SK-N-MC (cell line): Measurements from ENCODE around the gene MTA1.

Experiments used
- DNase-seq: peaks from one replicate; pipeline ENCODE4 v3.0.0-alpha.2; 2011; ENCODE audit warnings: low read depth, low spot score
- H3K27ac ChIP-seq: fragments of 200-600 bp; sonication (generic); 2 replicates; pipeline ENCODE4 v1.5.1; 2016; ENCODE audit warnings: mixed run types
- H3K36me3 ChIP-seq: fragments of 200-600 bp; sonication (generic); 2 replicates; pipeline ENCODE4 v1.6.1; 2017; ENCODE audit warnings: antibody characterized with exemption, low read length, mixed read lengths; ENCODE audit not compliant: insufficient read depth
- H3K4me3 ChIP-seq: fragments of 200-600 bp; sonication (generic); 2 replicates; pipeline ENCODE4 v1.5.1; 2016
- H3K9ac ChIP-seq: fragments of 200-600 bp; sonication (generic); 2 replicates; pipeline ENCODE4 v1.8.0; 2017; ENCODE audit warnings: mixed run types, mixed read lengths; ENCODE audit not compliant: insufficient read length
- H3K9me3 ChIP-seq: fragments of 200-600 bp; sonication (generic); 2 replicates; pipeline ENCODE4 v1.6.1; 2017; ENCODE audit warnings: low read depth, mild to moderate bottlenecking, antibody characterized with exemption, low read length, moderate library complexity, mixed read lengths
- EZH2 ChIP-seq: fragments of 200-600 bp; sonication (generic); IDR thresholded peaks from one replicate; pipeline ENCODE4 v1.6.1; 2017; ENCODE audit warnings: antibody characterized with exemption
- FOXP2 ChIP-seq: optimal IDR thresholded peaks from 2 replicates; pipeline ENCODE3; 2011; ENCODE audit warnings: mild to moderate bottlenecking, moderate library complexity; ENCODE audit not compliant: insufficient read depth; ENCODE audit errors: extremely low read length, control extremely low read depth
- POLR2AphosphoS5 ChIP-seq: IDR thresholded peaks from 2 replicates; pipeline ENCODE4 v1.6.1; 2012; ENCODE audit warnings: mild to moderate bottlenecking, low read depth, low read length, borderline replicate concordance

MTA1 gene

DNA sequence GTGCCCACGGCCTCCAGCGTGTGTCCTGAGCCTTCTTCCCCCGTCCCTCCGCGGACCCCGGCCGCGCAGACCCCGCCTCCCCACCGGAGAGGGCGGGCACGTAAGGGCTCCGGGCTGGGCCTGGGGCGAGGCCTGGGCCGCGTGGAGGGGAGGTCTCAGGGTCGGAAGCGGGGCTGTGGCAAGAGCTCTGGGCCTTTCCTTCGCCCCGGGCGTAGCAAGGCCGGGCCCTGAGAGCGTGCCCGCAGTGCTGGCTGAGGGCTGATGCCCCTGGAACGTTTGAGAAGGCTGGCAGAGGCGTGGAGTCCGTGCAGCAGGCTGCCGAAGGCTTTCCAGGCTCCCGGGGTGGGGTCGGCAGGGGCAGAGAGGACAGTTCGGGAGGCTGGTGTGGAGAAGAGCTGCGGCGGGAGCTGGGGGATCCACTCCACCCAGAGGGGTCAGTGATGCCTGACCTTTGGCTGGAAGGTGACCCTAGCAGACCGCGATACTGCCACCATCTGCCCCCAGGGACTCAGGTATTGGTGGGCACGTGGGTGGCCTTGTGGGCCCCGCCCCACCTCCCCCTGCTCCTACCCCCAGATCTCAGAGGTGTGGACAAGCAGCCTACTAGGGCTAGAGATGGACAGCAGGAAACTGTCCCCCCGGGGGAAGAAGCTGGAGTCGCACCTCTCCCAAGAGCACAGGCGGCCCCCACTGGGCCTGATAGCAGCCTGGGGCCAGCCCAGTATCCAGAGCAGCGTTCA lies 20.7 kb upstream of the MTA1 start:
- Histone ChIP-seq H3K9me3 (no peaks in the 10 kb centered on the region), H3K27ac (peak overlapping the region; percentile 72), H3K9ac (peak overlapping the region; percentile 94), H3K36me3 (peaks cover 23% of the 10 kb centered on the region), H3K4me3 (peak overlapping the region; percentile 94)
- TF ChIP-seq POLR2AphosphoS5 (peak; percentile 43; the same call in 1 of the 2 replicates), FOXP2 (no peak)
- no peak for DNase-seq

DNA sequence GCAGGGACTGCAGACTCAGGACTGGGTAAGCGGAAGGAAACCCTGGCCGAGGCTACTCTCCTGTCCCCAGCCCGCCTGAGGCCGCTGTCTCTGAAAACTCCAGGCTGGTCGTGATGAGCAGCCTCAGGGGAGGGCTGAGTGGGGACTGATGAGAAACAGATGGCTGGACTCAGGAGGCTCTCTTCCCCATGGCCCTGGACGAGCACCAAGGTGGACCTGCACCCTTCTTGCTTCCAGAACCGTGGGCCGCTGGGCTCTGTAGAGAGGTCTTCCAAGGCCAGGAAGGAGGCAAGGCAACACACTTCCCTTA lies 20.2 kb upstream of the MTA1 start:
- Histone ChIP-seq H3K9me3 (no peaks in the 10 kb centered on the region), H3K4me3 (peak overlapping the region; percentile 94), H3K27ac (no peak overlapping the region), H3K36me3 (peaks cover 23% of the 10 kb centered on the region), H3K9ac (no peak overlapping the region)
- TF ChIP-seq FOXP2 (no peak), EZH2 (no peak), POLR2AphosphoS5 (no peak)
- DNase-seq = no peak

GRCh38 chr14:105400016-105400415 lies 19.6 kb upstream of the MTA1 start:
- TF ChIP-seq POLR2AphosphoS5 (no peak; the same call in 1 of the 2 replicates), EZH2 (no peak), FOXP2 (no peak)
- H3K4me3 ChIP-seq = no peak overlapping the region
- H3K9ac ChIP-seq = no peak overlapping the region
- no peak for DNase-seq
- no peaks in the 10 kb centered on the region for H3K9me3 ChIP-seq
- peaks cover 23% of the 10 kb centered on the region for H3K36me3 ChIP-seq
- no peak overlapping the region for H3K27ac ChIP-seq

DNA sequence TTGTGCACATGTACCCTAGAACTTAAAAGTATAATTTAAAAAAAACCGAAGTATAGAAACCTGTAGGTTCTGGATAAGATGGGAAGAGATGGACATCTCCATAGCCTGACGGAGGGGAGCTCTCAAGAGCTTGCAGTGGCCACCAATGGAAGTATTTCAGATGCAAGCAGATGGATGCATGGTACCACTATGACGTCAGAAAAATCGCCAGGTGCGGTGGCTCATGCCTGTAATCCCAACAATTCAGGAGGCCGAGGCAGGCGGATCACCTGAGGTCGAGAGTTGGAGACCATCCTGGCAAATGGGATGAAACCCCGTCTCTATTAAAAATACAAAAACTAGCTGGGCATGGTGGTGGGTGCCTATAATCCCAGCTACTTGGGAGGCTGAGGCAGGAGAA lies 17.9 kb upstream of the MTA1 start:
- Histone ChIP-seq H3K9ac (no peak overlapping the region), H3K36me3 (peaks cover 23% of the 10 kb centered on the region), H3K4me3 (no peak overlapping the region), H3K27ac (no peak overlapping the region), H3K9me3 (no peaks in the 10 kb centered on the region)
- no peak for DNase-seq
- TF ChIP-seq POLR2AphosphoS5 = no peak
- no peak for TF ChIP-seq FOXP2
- no peak for TF ChIP-seq EZH2

GRCh38 chr14:105408592-105408991 lies 11.0 kb upstream of the MTA1 start:
- DNase-seq = no peak
- Histone ChIP-seq H3K9me3 (no peaks in the 10 kb centered on the region), H3K9ac (no peak overlapping the region), H3K36me3 (no peaks in the 10 kb centered on the region), H3K27ac (no peak overlapping the region), H3K4me3 (no peak overlapping the region)
- TF ChIP-seq EZH2 (no peak), POLR2AphosphoS5 (no peak), FOXP2 (no peak)

DNA sequence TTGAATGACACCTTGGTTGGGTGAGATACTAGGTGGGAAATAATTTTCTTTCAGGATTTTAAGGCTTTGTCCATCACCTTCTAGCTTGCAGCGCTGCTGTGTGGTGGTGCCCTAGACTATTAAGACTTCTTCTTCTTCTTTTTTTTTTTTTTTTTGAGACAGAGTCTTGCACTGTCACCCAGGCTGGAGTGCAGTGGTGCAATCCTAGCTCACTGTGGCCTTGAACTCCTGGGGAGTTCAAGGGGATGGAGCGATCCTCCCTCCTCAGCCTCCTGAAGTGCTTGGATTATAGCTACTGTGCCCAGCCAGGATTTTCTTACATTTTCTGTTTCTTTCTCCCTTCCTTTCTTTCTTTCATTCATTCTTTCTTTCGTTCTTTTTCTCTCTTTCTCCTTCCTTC lies 10.3 kb upstream of the MTA1 start:
- no peak overlapping the region for H3K4me3 ChIP-seq
- H3K9ac ChIP-seq = no peak overlapping the region
- no peak for TF ChIP-seq FOXP2
- TF ChIP-seq POLR2AphosphoS5 = no peak
- TF ChIP-seq EZH2 = no peak
- DNase-seq = no peak
- no peaks in the 10 kb centered on the region for H3K9me3 ChIP-seq
- no peaks in the 10 kb centered on the region for H3K36me3 ChIP-seq
- peak overlapping the region; percentile 75 for H3K27ac ChIP-seq

GRCh38 chr14:105410642-105411016 lies 9.0 kb upstream of the MTA1 start:
- Histone ChIP-seq H3K27ac (peak overlapping the region; percentile 88), H3K9me3 (no peaks in the 10 kb centered on the region), H3K36me3 (no peaks in the 10 kb centered on the region), H3K9ac (no peak overlapping the region), H3K4me3 (peak overlapping the region; percentile 58)
- TF ChIP-seq FOXP2 = no peak
- no peak for TF ChIP-seq POLR2AphosphoS5
- no peak for TF ChIP-seq EZH2
- no peak for DNase-seq

GRCh38 chr14:105411017-105411941 lies 8.3 kb upstream of the MTA1 start:
- peak overlapping the region; percentile 70 for H3K4me3 ChIP-seq
- DNase-seq = no peak
- H3K9me3 ChIP-seq = no peaks in the 10 kb centered on the region
- peak overlapping the region; percentile 40 for H3K9ac ChIP-seq
- H3K36me3 ChIP-seq = no peaks in the 10 kb centered on the region
- H3K27ac ChIP-seq = peak overlapping the region; percentile 88
- TF ChIP-seq POLR2AphosphoS5 = peak; percentile 46
- no peak for TF ChIP-seq FOXP2
- no peak for TF ChIP-seq EZH2
